ENCODE results near the gene ROBO2.

- TF ChIP-seq CTCF (conservative IDR thresholded peaks at IDR 0.05 in 1 of 2, IDR thresholded peaks at IDR 0.05 in 1 of 2; ENCODE audit: extremely low read depth in 1 of 2, insufficient read depth in 1 of 2, low read depth in 1 of 2, low read length in 2 of 2) (no peak), EZH2 (IDR thresholded peaks at IDR 0.05; ENCODE audit: borderline replicate concordance, low read length) (no peak)
Measured at GRCh38 chr3:77626157-77626556, 586.3 kb downstream of the ROBO2 start.
